ENCODE measurements around the gene ABHD8.
"Not testable (repeated sequence)": the region's sequence is repeated elsewhere in the genome, so short reads cannot be mapped to it uniquely, and the experiment has no call there.

Gene ABHD8

GRCh38 chr19:17296976-17297375 lies 6.2 kb downstream of the ABHD8 start:
- no peak for DNase-seq (ENCODE audit: low read depth in 3 of 3)

- DNase-seq (ENCODE audit: low read depth in 3 of 3): no peak
Measured at GRCh38 chr19:17296273-17296672, 7.0 kb downstream of the ABHD8 start.

DNA sequence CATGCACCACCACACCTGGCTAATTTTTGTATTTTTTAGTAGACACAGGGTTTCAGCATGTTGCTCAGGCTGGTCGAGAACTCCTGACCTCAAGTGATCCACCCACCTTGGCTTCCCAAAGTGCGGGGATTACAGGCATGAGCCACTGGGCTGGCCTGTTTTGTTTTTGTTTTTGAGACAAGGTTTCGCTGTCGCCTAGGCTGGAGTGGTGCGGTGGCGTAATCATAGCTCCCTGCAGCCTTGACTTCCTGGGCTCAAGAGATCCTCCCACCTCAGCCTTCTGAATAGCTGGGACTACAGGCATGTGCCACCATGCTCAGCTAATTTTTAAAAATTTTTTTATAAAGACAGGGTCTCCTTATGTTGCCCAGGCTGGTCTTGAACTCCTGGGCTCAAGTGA lies 7.7 kb downstream of the ABHD8 start:
- not testable (repeated sequence) for DNase-seq (ENCODE audit: low read depth in 3 of 3)

DNA sequence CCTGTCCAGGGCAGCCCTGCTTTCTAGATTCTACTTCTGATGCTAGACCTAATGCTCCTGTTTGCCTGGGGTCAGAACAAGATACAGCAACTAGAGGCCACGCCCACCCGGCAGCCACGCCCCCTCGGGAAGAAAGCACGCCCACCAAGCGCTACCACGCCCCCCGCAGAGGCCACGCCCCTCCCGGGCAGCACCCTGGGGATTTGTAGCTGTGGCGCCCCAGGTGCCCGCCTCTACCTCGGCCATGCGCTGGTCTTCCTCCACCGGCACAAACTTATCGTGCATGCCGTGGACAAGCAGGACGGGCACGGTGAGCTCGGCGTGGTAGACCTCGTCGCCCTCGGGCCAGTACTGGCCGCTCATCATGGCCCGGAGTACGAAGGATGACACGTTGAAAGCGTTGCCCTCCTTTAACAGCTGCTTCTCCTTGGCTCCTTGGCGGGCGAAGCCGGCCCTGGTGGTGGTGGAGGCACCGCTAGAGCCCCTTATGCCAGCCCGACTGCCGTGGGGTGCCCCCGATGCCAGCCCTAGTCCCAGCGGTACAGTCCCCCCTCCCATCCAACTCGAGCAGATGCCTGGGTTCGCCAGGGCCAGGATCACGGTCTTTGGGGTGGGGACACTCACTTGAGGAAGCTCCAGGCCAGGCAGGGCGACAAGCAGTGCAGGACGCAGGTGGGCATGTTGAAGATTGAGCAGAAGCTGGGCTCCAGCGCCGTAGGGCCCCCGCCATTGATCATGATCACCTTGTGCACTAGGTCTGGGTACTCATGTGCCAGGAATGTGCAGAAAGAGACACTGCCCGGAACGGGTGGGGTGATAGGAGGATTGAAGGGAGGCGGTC lies 9.0 kb downstream of the ABHD8 start:
- peak; percentile 48 to 67 (median 49) for DNase-seq (ENCODE audit: low read depth in 3 of 3)

DNA sequence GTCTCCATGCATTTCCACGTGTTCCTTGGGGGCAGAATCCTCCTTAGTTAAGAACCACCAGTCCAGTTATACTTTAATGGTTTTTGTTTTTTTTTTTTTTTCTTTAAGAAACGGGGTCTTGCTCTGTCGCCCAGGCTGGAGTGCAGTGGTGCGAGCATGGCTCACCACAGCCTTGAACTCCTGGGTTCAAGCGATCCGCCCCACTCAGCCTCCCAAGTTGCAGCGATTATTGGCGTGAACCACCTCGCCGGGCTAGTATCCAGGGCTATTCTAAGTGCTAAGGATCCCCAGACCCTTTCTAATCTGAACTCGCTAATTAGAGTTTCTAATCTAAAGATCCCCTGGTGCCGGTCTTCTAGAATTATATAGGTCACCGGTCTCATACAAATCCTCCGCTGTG lies 9.6 kb downstream of the ABHD8 start:
- no peak for DNase-seq (ENCODE audit: low read depth in 3 of 3)

DNA sequence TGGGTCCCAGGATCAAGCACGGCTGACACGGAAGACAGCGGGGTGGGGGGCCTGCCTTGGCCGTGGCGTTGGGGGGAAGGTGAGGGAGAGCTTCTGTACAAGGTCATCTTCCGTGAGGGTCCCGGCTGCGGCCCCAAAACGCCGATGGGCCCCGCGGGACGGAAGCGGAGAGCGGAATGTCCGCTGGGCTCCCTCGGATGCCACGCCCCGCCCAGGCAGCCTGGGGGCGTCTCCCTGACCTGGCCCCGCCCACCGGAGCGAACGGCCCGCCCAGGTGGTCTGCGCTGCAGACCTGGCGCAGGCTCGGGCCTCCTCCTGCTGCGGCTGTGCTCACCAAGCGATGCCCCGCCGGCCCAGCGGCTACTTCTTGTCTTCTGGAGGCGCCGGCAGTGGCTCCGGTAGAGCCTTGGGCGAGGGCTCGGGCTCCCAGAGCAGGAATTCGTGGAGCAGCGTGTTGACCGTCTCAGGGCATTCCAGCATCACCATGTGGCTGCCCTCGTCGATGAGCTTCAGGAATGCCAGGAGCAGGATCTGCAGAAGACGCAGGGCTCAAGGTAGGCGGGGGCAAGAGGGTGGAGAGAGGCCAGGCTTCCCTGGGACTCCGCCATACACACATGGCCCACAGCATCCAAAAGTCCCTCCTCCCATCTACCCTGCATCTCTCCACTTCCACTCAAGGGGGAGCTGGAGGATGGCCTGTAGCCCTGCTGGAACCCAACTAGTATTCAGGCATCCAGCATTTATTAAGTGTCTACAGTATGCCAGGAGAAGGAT lies 10.7 kb downstream of the ABHD8 start:
- peak; percentile 60 to 82 (median 66) for DNase-seq (ENCODE audit: low read depth in 3 of 3)

DNA sequence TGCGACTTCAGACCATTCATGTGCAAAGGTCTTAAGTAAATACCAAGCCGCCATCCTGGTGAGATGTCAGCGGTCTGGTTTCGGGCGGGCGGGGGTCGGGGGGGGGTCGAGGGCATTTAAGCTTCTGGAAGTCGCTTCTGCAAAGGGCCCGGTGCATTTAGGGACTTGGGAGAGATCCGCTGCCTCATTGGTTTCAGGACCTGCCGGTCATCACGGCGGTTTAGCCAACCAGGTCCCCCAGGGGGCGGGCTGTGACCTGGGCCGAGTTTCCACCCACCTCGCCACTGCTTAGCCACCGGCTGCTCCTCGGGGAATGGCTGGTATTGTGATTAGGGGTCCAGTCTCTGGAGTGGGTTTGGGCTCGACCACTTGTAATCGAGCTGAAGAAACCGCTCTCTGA lies 13.7 kb downstream of the ABHD8 start:
- DNase-seq (ENCODE audit: low read depth in 3 of 3): peak; percentile 40 to 55 (median 55)

GRCh38 chr19:17286752-17287151 lies 16.5 kb downstream of the ABHD8 start:
- no peak for DNase-seq (ENCODE audit: low read depth in 3 of 3)

DNA sequence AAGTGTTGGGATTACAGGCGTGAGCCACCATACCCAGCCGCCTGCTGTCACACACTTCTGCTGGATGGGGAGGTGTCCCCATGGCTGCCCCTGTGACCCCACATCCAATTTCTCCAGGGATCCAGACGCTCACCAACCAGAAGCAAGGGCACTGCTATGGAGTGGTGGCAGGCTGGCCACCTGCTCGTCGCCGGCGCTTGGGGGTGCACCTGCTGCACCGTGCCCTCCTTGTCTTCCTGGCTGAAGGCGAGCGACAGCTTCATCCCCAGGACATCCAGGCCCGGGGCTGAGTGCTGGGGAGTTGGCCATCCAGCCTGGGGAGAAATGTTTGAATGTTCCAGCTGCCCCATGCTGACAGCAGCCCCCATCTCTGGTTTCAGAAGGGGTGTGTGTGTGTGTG lies 17.0 kb downstream of the ABHD8 start:
- DNase-seq (ENCODE audit: low read depth in 3 of 3): no peak

DNA sequence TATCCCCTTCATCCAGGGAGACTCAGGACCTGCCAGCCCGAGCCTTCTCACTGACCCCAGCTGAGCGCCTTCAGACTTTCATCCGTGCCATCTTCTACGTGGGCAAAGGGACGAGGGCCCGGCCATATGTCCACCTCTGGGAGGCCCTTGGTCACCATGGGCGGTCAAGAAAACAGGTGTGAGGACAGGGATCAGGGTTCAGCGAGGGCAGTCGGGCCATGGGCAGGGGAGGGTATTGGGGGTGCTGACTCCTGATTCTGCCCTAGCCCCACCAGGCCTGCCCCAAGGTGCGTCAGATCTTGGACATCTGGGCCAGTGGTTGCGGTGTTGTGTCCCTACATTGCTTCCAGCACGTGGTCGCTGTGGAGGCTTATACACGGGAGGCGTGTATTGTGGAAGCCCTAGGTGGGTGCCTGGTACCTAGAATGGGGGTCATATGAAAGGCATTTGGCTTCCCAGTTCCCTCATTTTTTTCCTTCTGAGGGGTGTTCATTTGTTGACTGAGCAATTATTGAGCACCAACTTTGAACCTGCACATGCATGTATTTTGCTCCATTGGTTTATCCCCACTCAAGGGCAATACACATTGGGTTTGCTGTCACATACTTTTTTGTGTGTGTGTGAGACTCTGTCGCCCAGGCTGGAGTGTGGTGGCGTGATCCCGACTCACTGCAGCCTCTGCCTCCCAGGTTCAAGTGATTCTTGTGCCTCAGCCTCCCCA lies 17.6 kb downstream of the ABHD8 start:
- no peak for DNase-seq (ENCODE audit: low read depth in 3 of 3)

DNA sequence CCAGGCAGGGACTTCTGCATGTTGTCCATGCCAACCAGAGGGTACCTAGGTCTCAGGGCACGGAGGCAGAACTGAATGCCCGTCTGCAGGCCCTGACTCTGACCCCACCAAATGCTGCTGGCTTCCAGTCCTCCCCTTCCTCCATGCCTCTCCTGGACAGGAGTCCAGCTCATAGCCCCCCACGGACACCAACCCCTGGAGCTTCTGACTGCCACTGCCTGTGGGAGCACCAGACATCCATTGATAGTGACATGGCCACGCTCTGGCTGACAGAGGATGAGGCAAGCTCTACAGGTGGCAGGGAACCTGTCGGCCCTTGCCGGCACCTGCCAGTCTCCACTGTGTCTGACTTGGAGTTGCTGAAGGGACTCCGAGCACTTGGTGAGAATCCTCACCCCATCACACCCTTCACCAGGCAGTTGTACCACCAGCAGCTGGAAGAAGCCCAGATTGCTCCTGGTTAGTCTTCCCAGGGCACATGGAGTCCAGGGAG lies 19.7 kb downstream of the ABHD8 start:
- no peak for DNase-seq (ENCODE audit: low read depth in 3 of 3)

DNA sequence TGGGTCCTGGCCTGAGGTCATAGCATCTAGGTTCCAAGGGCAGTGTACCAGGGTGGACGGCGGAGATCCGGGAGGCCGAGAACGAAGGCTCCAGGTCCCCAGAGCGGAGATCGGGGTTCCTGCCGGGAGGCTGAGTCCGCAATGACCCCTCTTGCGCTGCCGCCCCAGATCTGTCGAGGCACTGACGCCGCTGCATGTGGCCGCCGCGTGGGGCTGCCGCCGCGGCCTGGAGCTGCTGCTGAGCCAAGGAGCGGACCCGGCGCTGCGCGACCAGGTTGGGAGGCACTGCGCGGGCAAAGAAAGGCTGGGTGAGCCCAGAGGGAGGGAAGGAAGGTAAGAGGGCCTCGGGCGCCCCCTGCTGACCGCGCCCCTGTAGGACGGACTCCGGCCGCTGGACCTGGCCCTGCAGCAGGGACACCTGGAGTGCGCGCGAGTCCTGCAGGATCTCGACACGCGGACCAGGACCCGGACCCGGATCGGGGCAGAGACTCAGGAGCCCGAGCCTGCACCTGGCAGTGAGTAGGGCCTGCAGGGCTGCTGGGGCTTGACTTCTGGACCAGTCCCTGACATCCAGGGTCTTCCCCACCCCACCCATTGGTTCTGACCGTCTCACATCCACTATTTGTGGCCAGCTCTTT lies 20.6 kb downstream of the ABHD8 start:
- DNase-seq (ENCODE audit: low read depth in 3 of 3): peak; percentile 68 to 73 (median 72)

GRCh38 chr19:17281391-17282304 lies 21.6 kb downstream of the ABHD8 start, which contains the start of gene ANKLE1:
ANKLE1 (plus strand) TSS chr19:17281901; CDS start chr19:17281921, 20 bp downstream.
- DNase-seq (ENCODE audit: low read depth in 3 of 3): no peak

GRCh38 chr19:17279436-17279835 lies 23.8 kb downstream of the ABHD8 start:
- no peak for DNase-seq (ENCODE audit: low read depth in 3 of 3)

DNA sequence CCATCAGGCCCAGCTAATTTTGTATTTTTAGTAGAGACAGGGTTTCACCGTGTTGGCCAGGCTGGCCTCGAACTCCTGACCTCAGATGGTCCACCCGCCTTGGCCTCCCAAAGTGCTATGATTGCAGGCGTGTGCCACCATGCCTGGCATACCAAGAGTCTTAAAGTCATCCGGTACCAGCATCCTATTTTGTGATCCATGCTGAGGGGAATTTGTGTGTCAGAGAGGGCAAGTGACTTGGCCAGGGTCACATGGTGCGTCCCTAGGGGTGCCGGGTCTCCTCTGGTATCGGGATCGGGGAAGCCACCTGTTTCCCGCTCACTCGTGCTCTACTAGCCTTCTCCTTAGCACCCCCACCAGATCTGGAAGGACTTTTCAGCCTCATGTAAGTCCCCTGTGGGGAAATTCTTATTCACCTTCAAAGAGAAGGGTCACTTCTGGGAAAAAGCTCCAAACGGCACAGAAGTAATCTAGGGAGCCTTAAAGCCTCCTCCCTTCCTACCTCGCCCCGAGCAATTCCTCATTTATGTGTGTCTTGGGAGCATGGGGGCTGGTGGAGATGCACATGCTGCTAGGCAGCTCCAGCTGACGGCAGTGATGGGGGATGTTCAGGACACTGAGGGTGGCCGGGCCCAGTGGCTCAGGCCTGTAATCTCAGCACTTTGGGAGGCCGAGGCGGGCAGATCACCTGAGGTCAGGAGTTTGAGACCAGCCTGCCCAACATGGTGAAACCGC lies 27.6 kb downstream of the ABHD8 start:
- DNase-seq (ENCODE audit: low read depth in 3 of 3): no peak

DNA sequence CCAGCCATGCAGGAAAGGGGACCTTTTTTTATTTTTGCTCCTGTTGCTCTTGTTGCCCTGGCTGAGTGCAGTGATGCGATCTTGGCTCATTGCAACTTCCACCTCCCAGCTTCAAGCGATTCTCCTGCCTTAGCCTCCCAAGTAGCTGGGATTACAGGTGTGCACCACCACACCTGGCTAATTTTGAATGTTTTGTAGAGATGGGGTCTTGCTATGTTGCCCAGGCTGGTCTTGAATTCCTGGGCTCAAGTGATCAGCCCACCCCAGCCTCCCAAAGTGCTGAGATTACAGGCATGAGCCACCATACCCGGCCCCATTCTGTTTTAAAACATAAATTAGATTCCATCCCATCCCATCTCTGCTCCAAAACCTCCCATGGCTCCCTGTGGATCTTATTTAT lies 28.3 kb downstream of the ABHD8 start:
- DNase-seq (ENCODE audit: low read depth in 3 of 3): not testable (repeated sequence)

DNA sequence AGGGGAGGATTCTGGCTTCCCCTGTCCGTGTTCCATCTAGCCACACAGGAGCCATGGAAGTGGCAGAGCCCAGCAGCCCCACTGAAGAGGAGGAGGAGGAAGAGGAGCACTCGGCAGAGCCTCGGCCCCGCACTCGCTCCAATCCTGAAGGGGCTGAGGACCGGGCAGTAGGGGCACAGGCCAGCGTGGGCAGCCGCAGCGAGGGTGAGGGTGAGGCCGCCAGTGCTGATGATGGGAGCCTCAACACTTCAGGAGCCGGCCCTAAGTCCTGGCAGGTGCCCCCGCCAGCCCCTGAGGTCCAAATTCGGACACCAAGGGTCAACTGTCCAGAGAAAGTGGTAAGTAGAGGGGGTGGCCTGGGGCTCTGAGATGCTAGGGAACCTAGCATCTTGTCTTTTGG lies 34.5 kb downstream of the ABHD8 start:
- no peak for DNase-seq (ENCODE audit: low read depth in 3 of 3)

DNA sequence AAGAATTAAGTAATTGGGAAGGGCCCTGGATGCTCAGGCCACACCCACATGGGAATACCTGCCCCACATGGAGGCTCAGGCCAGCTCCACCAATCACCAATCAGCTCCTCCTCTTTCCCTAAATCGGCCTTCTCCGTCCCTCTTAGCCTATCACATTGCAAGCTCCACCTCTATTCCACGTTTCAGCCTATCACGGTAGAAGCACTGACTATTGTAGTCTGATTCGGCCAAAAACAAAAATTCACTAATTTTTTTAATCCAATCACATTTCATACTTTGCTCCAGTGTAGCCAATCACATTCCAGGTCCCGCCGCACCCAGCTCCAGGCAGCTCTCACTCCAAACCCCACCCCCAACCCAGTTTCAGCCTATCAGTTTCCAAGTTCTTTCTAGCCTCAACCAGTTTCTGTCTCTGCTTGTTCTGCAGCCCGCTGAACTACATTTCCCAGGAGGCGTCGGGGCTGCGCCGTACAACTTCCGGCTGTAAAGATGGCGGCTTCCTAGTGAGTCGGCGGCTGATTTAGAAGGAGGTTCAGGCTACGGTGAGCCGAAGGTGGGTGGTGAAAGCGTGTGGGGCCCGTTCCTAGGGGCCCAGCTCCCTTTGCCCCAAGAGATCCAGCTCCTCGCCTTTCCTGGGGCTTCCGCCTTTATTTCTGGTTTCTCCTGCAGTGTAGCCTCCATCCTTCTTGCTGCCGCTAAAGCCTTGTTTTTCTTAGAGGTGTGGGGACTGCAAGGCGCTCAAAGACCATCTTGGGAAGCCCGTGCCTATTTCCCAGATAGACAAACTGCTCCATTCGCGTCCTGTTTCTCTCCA lies 36.0 kb downstream of the ABHD8 start, which contains the start of gene BABAM1:
TSS of gene BABAM1 (plus strand) at position 469 of the 814 bp plus-strand sequence. CDS start 1,364 bp downstream, outside the sequence.
- peak; percentile 86 to 96 (median 95) for DNase-seq (ENCODE audit: low read depth in 3 of 3)

DNA sequence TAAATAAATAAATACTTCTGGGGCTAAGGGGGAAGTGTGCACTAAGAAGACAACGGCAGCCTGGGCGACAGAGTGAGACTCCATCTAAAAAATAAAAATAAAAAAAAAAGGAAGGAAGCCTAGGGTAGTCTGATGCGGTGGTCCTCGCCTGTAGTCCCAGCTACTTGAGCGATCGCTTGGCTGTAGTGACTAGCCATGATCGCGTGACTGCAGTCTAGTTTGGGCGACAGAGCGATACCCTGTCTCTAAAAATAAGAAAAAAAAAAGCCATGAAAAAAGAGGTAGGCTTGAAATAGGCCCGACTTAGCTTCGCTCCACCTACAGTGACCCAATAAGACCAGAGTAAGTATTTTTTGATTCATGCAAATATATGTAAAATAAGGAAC lies 36.6 kb downstream of the ABHD8 start:
- DNase-seq (ENCODE audit: low read depth in 3 of 3): no peak
